GM19397 (cell line): ENCODE data around the gene DCTN5.

Source experiments
- ATAC-seq: cut with Tn5 transposase; IDR thresholded peaks from one replicate; pipeline ENCODE4 v1.9.1; 2021; ENCODE audit warnings: mild to moderate bottlenecking, moderate library complexity; ENCODE audit not compliant: unreplicated experiment

The DCTN5 gene

DNA sequence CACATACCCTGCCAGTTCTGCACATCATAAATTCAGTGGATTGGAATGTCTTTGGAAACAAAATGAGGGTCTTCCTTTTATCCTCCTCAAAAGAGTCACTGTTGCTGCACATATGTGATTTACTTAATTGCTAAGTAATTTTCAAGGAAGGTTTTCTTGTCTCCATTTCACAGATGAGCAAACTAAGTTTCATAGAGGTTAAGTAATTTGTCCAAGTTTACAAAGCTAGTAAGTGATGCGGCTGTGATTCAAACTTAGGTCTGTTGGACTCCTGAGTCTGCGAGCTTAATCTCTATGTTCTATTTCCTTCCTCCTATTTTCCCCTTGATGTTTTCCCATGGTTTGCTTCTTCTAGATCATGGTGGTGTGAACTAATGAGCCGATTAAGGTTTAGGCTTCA lies 85.4 kb downstream of the DCTN5 start:
- ATAC-seq = no peak
